IMR-90 (cell line): ENCODE measurements around the gene DEFB123. TPM values are rescaled to one million over a fixed set of nuclear protein-coding genes. Genes with fewer than 3 reads are reported as not detected.

Experiments
- ATAC-seq: fragments of 200-7000 bp; cut with Tn5 transposase; 2 replicates; pipeline ENCODE4 v1.9.1; 2020; ENCODE audit warnings: low read depth, mild to moderate bottlenecking, moderate library complexity
- BruUV-seq: library from RNA; stranded (reverse); fragments of 400-500 nt; replicated peaks from 2 replicates; lab custom pipeline; 2021; lab: Mats Ljungman, UMichigan
- CTCF ChIA-PET: fragments of 300-600 bp; formaldehyde crosslinking; extraction: SDS; loops from one replicate; lab custom pipeline; 2021; ENCODE audit warnings: antibody characterized with exemption; lab: Yijun Ruan, JAX
- POLR2A ChIA-PET: fragments of 300-600 bp; sonication (Branson Sonifier 250); formaldehyde crosslinking; loops from one replicate; lab custom pipeline; 2022; ENCODE audit warnings: antibody characterized with exemption; ENCODE audit not compliant: unreplicated experiment; lab: Charles Lee
- DNase-seq: peaks from one replicate; pipeline ENCODE4 v3.0.0; 2013
- H2AFZ ChIP-seq: replicated peaks from 2 replicates; pipeline ENCODE3; 2013; ENCODE audit warnings: low read length, mild to moderate bottlenecking; ENCODE audit not compliant: poor library complexity
- H2AK5ac ChIP-seq: 2 replicates; pipeline ENCODE4 v1.6.1; 2013; ENCODE audit warnings: low read depth, low read length, inconsistent platforms
- H2AK9ac ChIP-seq: replicated peaks from 2 replicates; pipeline ENCODE3; 2013; ENCODE audit warnings: mild to moderate bottlenecking, low read depth, low read length, moderate library complexity; ENCODE audit not compliant: poor library complexity
- H2BK120ac ChIP-seq: 2 replicates; pipeline ENCODE4 v1.6.1; 2013; ENCODE audit warnings: low read depth, low read length, inconsistent platforms
- H2BK15ac ChIP-seq: 3 replicates; pipeline ENCODE4 v1.6.1; 2013; ENCODE audit warnings: low read depth, low read length, inconsistent platforms
- H2BK20ac ChIP-seq: 2 replicates; pipeline ENCODE4 v1.6.1; 2013; ENCODE audit warnings: low read depth, mild to moderate bottlenecking, inconsistent platforms, low read length, moderate library complexity
- H2BK5ac ChIP-seq: 2 replicates; pipeline ENCODE4 v1.6.1; 2013; ENCODE audit warnings: mild to moderate bottlenecking, low read depth, low read length, inconsistent platforms; ENCODE audit not compliant: poor library complexity, severe bottlenecking
- H3K14ac ChIP-seq: replicated peaks from 2 replicates; pipeline ENCODE4 v1.6.1; 2013; ENCODE audit warnings: low read depth, low read length, inconsistent platforms
- H3K18ac ChIP-seq: 2 replicates; pipeline ENCODE4 v1.6.1; 2013; ENCODE audit warnings: low read depth, low read length, control low read depth
- H3K23ac ChIP-seq: 2 replicates; pipeline ENCODE4 v1.6.1; 2013; ENCODE audit warnings: low read depth, low read length, inconsistent platforms
- H3K27ac ChIP-seq: 2 replicates; pipeline ENCODE4 v1.5.1; 2013; ENCODE audit warnings: mild to moderate bottlenecking, control low read depth, low read length; ENCODE audit not compliant: insufficient read depth
- H3K27me3 ChIP-seq: 2 replicates; pipeline ENCODE4 v1.6.1; 2013; ENCODE audit warnings: low read length; ENCODE audit not compliant: control insufficient read depth, insufficient read depth
- H3K36me3 ChIP-seq: 2 replicates; pipeline ENCODE4 v1.6.1; 2013; ENCODE audit warnings: low read length, mixed read lengths; ENCODE audit not compliant: control insufficient read depth, insufficient read depth
- H3K4ac ChIP-seq: 2 replicates; pipeline ENCODE4 v1.6.1; 2013; ENCODE audit warnings: low read depth, low read length, inconsistent platforms
- H3K4me1 ChIP-seq: 2 replicates; pipeline ENCODE4 v1.6.1; 2013; ENCODE audit warnings: low read length, mixed read lengths; ENCODE audit not compliant: control insufficient read depth, insufficient read depth
- H3K4me2 ChIP-seq: 2 replicates; pipeline ENCODE4 v1.6.1; 2013; ENCODE audit warnings: low read depth, mild to moderate bottlenecking, control low read depth, low read length, moderate library complexity
- H3K4me3 ChIP-seq: 2 replicates; pipeline ENCODE4 v1.5.1; 2013; ENCODE audit warnings: low read depth, mild to moderate bottlenecking, control low read depth, low read length, moderate library complexity; ENCODE audit not compliant: insufficient read depth
- H3K56ac ChIP-seq: 2 replicates; pipeline ENCODE4 v1.6.1; 2013; ENCODE audit warnings: low read length, inconsistent platforms; ENCODE audit not compliant: insufficient read depth; ENCODE audit errors: extremely low read depth
- H3K79me1 ChIP-seq, 2 experiments: 2 replicates each; pipeline ENCODE4 v1.6.1; 2013; ENCODE audit warnings: low read length in 2 of 2, inconsistent platforms in 1 of 2, low read depth in 1 of 2
- H3K9ac ChIP-seq: 2 replicates; pipeline ENCODE4 v1.6.1; 2013; ENCODE audit warnings: low read depth, low read length, control low read depth
- H3K9me1 ChIP-seq: 2 replicates; pipeline ENCODE4 v1.6.1; 2013; ENCODE audit warnings: low read length, inconsistent platforms; ENCODE audit not compliant: insufficient read depth
- H3K9me3 ChIP-seq: 2 replicates; pipeline ENCODE4 v1.6.1; 2013; ENCODE audit warnings: low read length; ENCODE audit not compliant: control insufficient read depth, insufficient read depth
- H4K20me1 ChIP-seq: 2 replicates; pipeline ENCODE4 v1.6.1; 2013; ENCODE audit warnings: low read length, inconsistent platforms; ENCODE audit not compliant: insufficient read depth
- H4K5ac ChIP-seq: 2 replicates; pipeline ENCODE4 v1.6.1; 2013; ENCODE audit warnings: mild to moderate bottlenecking, low read depth, low read length, control low read depth
- H4K8ac ChIP-seq, 2 experiments: 2 replicates each; pipeline ENCODE4 v1.6.1; 2013; ENCODE audit warnings: low read depth in 2 of 2, low read length in 2 of 2, control low read depth in 1 of 2, inconsistent platforms in 1 of 2
- H4K91ac ChIP-seq: 2 replicates; pipeline ENCODE4 v1.6.1; 2013; ENCODE audit warnings: low read depth, low read length, inconsistent platforms; ENCODE audit not compliant: insufficient read depth
- BHLHE40 ChIP-seq: fragments of 150-350 bp; IDR thresholded peaks from 2 replicates; pipeline ENCODE4 v1.6.1; 2016; ENCODE audit warnings: mild to moderate bottlenecking, low read depth, low read length
- ELK1 ChIP-seq: fragments of 150-350 bp; IDR thresholded peaks from 2 replicates; pipeline ENCODE4 v1.6.1; 2016; ENCODE audit warnings: low read depth, mild to moderate bottlenecking, low read length, moderate library complexity, borderline replicate concordance
- MAFK ChIP-seq: IDR thresholded peaks from 2 replicates; pipeline ENCODE4 v1.6.1; 2012; ENCODE audit warnings: low read depth, low read length, improper control_type of control experiment
- MXI1 ChIP-seq: IDR thresholded peaks from 2 replicates; pipeline ENCODE4 v1.6.1; 2012; ENCODE audit warnings: low read depth, mild to moderate bottlenecking, low read length, moderate library complexity, borderline replicate concordance
- NFE2L2 ChIP-seq: fragments of 150-350 bp; IDR thresholded peaks from 2 replicates; pipeline ENCODE4 v1.6.1; 2016; ENCODE audit warnings: low read depth, mild to moderate bottlenecking, low read length
- RAD21 ChIP-seq: IDR thresholded peaks from 2 replicates; pipeline ENCODE4 v1.6.1; 2012; ENCODE audit warnings: low read length, improper control_type of control experiment
- SMC3 ChIP-seq: fragments of 150-350 bp; IDR thresholded peaks from 2 replicates; pipeline ENCODE4 v1.6.1; 2016; ENCODE audit warnings: low read depth, mild to moderate bottlenecking, antibody characterized with exemption, low read length, moderate library complexity
- WGBS, 2 experiments: methylation state at CpG; one replicate each; pipeline versions ENCODE4 v1.1.5 to v1.1.7; 2013; ENCODE audit warnings: missing lambda C conversion rate in 2 of 2; ENCODE audit not compliant: insufficient read length in 1 of 2; ENCODE audit errors: extremely low coverage in 2 of 2; 5-methylcytosine and 5-hydroxymethylcytosine counted together
- dilution Hi-C: fragments of 300-500 bp; cut with HindIII; formaldehyde crosslinking; loops from one replicate; pipeline ENCODE4 v1.14.3; 2018; ENCODE audit warnings: low sequenced_read_pairs; ENCODE audit not compliant: unreplicated experiment
- in situ Hi-C: fragments of 300-500 bp; cut with MboI; formaldehyde crosslinking; loops from 3 replicates; pipeline ENCODE4 v1.14.3; 2019; ENCODE audit warnings: low sequenced_read_pairs, inconsistent platforms, mixed read lengths
- intact Hi-C: fragments of 100-400 bp; cut with micrococcal nuclease; formaldehyde crosslinking; loops from 2 replicates; pipeline ENCODE4 v1.10.0; 2022
- polyA plus RNA-seq, 3 experiments: library from polyadenylated mRNA; depleted of rRNA; stranded (reverse); fragments of >200 nt; gene quantifications; 2 replicates each; pipeline ENCODE4 v1.2.3, GENCODE V29; 2012; ENCODE audit warnings: low replicate concordance in 1 of 3
- total RNA-seq: library from RNA; depleted of rRNA; stranded (reverse); fragments of >200 nt; gene quantifications from 2 replicates; pipeline ENCODE4 v1.2.3, GENCODE V29; 2012

The DEFB123 gene
- total and polyA plus RNA-seq, 2 of the 4 experiments (the other 2 are of a cell fraction): not detected

GRCh38 chr20:31410011-31410410 is 30.4 kb upstream of the DEFB123 start:
- Histone ChIP-seq H3K9ac (no peak overlapping the region), H4K20me1 (no peaks in the 10 kb centered on the region), H3K56ac (no peak overlapping the region), H3K9me3 (no peaks in the 10 kb centered on the region), H3K27ac (no peak overlapping the region), H4K91ac (no peak overlapping the region), H2AFZ (no peak overlapping the region), H3K4me2 (no peak overlapping the region), H3K4me1 (no peaks in the 10 kb centered on the region), H3K79me1 (no peaks in the 10 kb centered on the region), H4K8ac (no peak overlapping the region), H2BK120ac (no peak overlapping the region), H2AK5ac (no peak overlapping the region), H3K23ac (no peak overlapping the region), H3K36me3 (no peaks in the 10 kb centered on the region), H2BK5ac (no peak overlapping the region), H3K9me1 (no peaks in the 10 kb centered on the region), H3K18ac (no peak overlapping the region), H2BK15ac (no peak overlapping the region), H3K14ac (no peak overlapping the region), H2AK9ac (no peak overlapping the region), H4K5ac (no peak overlapping the region), H3K4ac (no peak overlapping the region), H3K27me3 (no peaks in the 10 kb centered on the region), H2BK20ac (no peak overlapping the region), H3K4me3 (no peak overlapping the region)
- BruUV-seq: no TSS peak
- no peak for DNase-seq
- intact Hi-C loops: no loop called here
- ATAC-seq: no peak
- dilution Hi-C loops: no loop called here
- CTCF ChIA-PET: no interaction called here
- POLR2A ChIA-PET: no interaction called here
- WGBS, 2 experiments: no CpG with 5 or more reads among the region's 1 CpG
- in situ Hi-C loops: no loop called here
- TF ChIP-seq MXI1 (no peak), ELK1 (no peak), SMC3 (no peak), NFE2L2 (no peak), BHLHE40 (no peak), MAFK (no peak), RAD21 (no peak)
